ENCODE results near the gene SF3B1. TPM values are rescaled to one million over a fixed set of nuclear protein-coding genes. Genes with fewer than 3 reads are reported as not detected.

Gene SF3B1
- total and polyA plus RNA-seq, 2 donors (not counting 1 experiment from before 2014, with no cell fraction given), result 524 to 722 TPM

DNA sequence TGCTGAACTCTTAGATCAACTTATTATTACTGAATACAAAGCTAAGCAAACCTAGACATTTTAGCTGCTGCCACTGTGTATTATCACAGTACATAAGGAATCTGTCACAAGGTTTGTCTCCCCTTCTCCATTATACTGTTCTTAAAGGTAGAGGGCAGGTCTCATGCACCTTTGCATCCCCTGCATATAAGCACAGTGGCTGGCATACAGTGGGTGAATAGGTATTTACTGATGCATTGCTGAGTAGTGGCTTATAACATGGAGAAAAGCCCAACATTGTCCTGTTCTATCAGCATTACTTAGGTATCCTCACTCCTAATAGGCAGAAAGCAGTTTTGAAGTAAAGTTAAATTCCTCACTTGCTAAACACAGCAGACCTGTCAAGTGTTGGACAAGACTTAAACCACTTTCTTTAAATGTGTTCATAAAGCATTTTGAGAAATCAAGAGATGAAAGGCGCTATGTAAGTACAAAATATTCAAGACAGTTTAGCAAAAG lies 43.6 kb downstream of the SF3B1 start:
- ATAC-seq (ENCODE audit: low read depth), result no peak
- H2AFZ ChIP-seq (ENCODE audit: insufficient read depth, low read depth, low read length, poor library complexity, severe bottlenecking), result no peak overlapping the region
- H3K9ac ChIP-seq (ENCODE audit: low read length), result no peak overlapping the region
- H3K27me3 ChIP-seq (replicated peaks in 1 of 4; ENCODE audit: control extremely low read depth in 1 of 4, control insufficient read depth in 3 of 4, insufficient read depth in 4 of 4, low read length in 3 of 4), result no peaks in the 10 kb centered on the region
- H3K9me3 ChIP-seq (ENCODE audit: control extremely low read depth in 1 of 3, control insufficient read depth in 2 of 3, insufficient read depth in 1 of 3, low read length in 2 of 3), result no peaks in the 10 kb centered on the region
- no peaks in the 10 kb centered on the region for H3K4me1 Mint-ChIP-seq
- no CpG with 5 or more reads among the region's 1 CpG for WGBS (ENCODE audit: insufficient coverage)
- H3K4me3 Mint-ChIP-seq, result no peak overlapping the region
- no peak for DNase-seq
- peaks cover 20 to 51% of the 10 kb centered on the region in 2 experiments for H3K36me3 ChIP-seq (replicated peaks in 1 of 2; ENCODE audit: control extremely low read depth in 1 of 2, control insufficient read depth in 1 of 2, extremely low read depth in 1 of 2, insufficient read depth in 2 of 2, low read length in 1 of 2)
- TF ChIP-seq EZH2 (IDR thresholded peaks at IDR 0.05; ENCODE audit: borderline replicate concordance, insufficient read depth, low read depth, low read length, poor library complexity, severe bottlenecking), result no peak
- TF ChIP-seq, protein P1, sequence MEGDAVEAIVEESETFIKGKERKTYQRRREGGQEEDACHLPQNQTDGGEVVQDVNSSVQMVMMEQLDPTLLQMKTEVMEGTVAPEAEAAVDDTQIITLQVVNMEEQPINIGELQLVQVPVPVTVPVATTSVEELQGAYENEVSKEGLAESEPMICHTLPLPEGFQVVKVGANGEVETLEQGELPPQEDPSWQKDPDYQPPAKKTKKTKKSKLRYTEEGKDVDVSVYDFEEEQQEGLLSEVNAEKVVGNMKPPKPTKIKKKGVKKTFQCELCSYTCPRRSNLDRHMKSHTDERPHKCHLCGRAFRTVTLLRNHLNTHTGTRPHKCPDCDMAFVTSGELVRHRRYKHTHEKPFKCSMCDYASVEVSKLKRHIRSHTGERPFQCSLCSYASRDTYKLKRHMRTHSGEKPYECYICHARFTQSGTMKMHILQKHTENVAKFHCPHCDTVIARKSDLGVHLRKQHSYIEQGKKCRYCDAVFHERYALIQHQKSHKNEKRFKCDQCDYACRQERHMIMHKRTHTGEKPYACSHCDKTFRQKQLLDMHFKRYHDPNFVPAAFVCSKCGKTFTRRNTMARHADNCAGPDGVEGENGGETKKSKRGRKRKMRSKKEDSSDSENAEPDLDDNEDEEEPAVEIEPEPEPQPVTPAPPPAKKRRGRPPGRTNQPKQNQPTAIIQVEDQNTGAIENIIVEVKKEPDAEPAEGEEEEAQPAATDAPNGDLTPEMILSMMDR (IDR thresholded peaks at IDR 0.05), result no peak
- H3K9me3 Mint-ChIP-seq (ENCODE audit: insufficient read depth), result no peaks in the 10 kb centered on the region
- no peak overlapping the region for H3K27ac Mint-ChIP-seq
- CTCF ChIA-PET, result interaction anchor here (1.3 kb wide), 1 partner anchor 12 kb away, joined by 6 read pairs; no protein-coding TSS in a partner anchor
- H3K27ac ChIP-seq (ENCODE audit: low read length in 2 of 2), result no peak overlapping the region
- H3K4me1 ChIP-seq (ENCODE audit: control insufficient read depth in 2 of 2, insufficient read depth in 2 of 2, low read length in 2 of 2), result no peaks in the 10 kb centered on the region
- intact Hi-C loops (cut with micrococcal nuclease), result no loop called here
- POLR2A ChIA-PET, result no interaction called here
- H3K4me2 ChIP-seq (replicated peaks; ENCODE audit: low read depth, low read length, poor library complexity, severe bottlenecking), result no peak overlapping the region
- H3K79me2 ChIP-seq (ENCODE audit: control insufficient read depth, insufficient read depth, low read length), result no peaks in the 10 kb centered on the region
- H3K27me3 Mint-ChIP-seq, result no peaks in the 10 kb centered on the region
- no peak overlapping the region for H3K4me3 ChIP-seq (ENCODE audit: control extremely low read depth in 1 of 5, extremely low read depth in 1 of 5, insufficient read depth in 1 of 5, low read depth in 2 of 5, low read length in 4 of 5)
- H4K20me1 ChIP-seq (ENCODE audit: control insufficient read depth, insufficient read depth, low read length, poor library complexity, severe bottlenecking), result peaks cover 6% of the 10 kb centered on the region

DNA sequence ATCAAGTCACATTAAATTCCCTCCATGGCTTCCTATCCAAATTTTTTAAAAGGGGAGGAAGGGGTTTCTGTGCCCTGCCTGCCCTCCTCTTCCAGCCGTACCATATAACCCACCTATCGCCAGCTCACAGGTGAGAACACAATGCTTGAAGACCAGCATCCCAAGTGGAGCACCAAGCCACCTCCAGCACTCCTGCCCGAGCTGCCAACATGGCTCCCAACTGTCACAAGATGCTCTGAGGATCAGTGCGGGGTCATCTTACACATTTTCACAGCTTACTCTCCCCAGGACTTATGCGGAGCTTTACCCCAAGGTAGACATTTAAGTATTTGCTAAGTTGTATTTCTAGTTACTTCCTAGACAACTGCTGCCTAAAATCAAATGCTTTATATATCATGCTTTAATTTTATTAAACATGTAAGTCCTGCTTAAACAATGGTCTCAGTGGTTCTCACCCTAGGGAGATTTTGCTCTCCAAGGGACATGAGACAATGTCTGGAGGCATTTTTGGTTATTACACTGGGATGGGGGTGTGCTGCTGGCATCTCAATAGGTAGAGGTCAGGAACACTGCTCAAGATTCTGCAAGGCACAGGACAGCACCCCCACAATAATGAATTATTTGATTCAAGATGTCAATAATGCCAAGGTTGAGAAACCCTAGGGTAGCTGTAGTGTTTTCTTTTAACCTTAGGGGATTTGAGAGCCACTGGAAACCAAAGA lies 45.8 kb downstream of the SF3B1 start:
- no peaks in the 10 kb centered on the region for H3K27me3 ChIP-seq (replicated peaks in 1 of 4; ENCODE audit: control extremely low read depth in 1 of 4, control insufficient read depth in 3 of 4, insufficient read depth in 4 of 4, low read length in 3 of 4)
- CTCF ChIA-PET, result no interaction called here
- no peak overlapping the region for H3K9ac ChIP-seq (ENCODE audit: low read length)
- Mint-ChIP-seq H3K27ac (no peak overlapping the region), H3K27me3 (no peaks in the 10 kb centered on the region), H3K4me1 (no peaks in the 10 kb centered on the region), H3K9me3 (ENCODE audit: insufficient read depth) (no peaks in the 10 kb centered on the region), H3K4me3 (no peak overlapping the region)
- no peaks in the 10 kb centered on the region for H3K9me3 ChIP-seq (ENCODE audit: control extremely low read depth in 1 of 3, control insufficient read depth in 2 of 3, insufficient read depth in 1 of 3, low read length in 2 of 3)
- no peak overlapping the region for H2AFZ ChIP-seq (ENCODE audit: insufficient read depth, low read depth, low read length, poor library complexity, severe bottlenecking)
- POLR2A ChIA-PET, result no interaction called here
- ATAC-seq (ENCODE audit: low read depth) (no peak), DNase-seq (no peak)
- TF ChIP-seq, protein P1 (IDR thresholded peaks at IDR 0.05), result no peak
- TF ChIP-seq EZH2 (IDR thresholded peaks at IDR 0.05; ENCODE audit: borderline replicate concordance, insufficient read depth, low read depth, low read length, poor library complexity, severe bottlenecking), result no peak
- H3K79me2 ChIP-seq (ENCODE audit: control insufficient read depth, insufficient read depth, low read length), result no peaks in the 10 kb centered on the region
- intact Hi-C loops (cut with micrococcal nuclease), result no loop called here
- no peak overlapping the region for H3K4me3 ChIP-seq (ENCODE audit: control extremely low read depth in 1 of 5, extremely low read depth in 1 of 5, insufficient read depth in 1 of 5, low read depth in 2 of 5, low read length in 4 of 5)
- no peak overlapping the region for H3K4me2 ChIP-seq (replicated peaks; ENCODE audit: low read depth, low read length, poor library complexity, severe bottlenecking)
- no peaks in the 10 kb centered on the region for H3K4me1 ChIP-seq (ENCODE audit: control insufficient read depth in 2 of 2, insufficient read depth in 2 of 2, low read length in 2 of 2)
- WGBS (ENCODE audit: insufficient coverage), result 95% methylated on average over 4 of the region's 5 CpGs
- peaks cover 7 to 29% of the 10 kb centered on the region in 2 experiments for H3K36me3 ChIP-seq (replicated peaks in 1 of 2; ENCODE audit: control extremely low read depth in 1 of 2, control insufficient read depth in 1 of 2, extremely low read depth in 1 of 2, insufficient read depth in 2 of 2, low read length in 1 of 2)
- no peak overlapping the region for H3K27ac ChIP-seq (ENCODE audit: low read length in 2 of 2)
- peaks cover 6% of the 10 kb centered on the region for H4K20me1 ChIP-seq (ENCODE audit: control insufficient read depth, insufficient read depth, low read length, poor library complexity, severe bottlenecking)
